HepG2 (cell line): Measurements from ENCODE around the gene MYLK3. TPM values are rescaled to one million over a fixed set of nuclear protein-coding genes. Genes with fewer than 3 reads are reported as not detected.

Experiments used
- AGO2 ChIP-seq: fragments of 200-400 bp; formaldehyde crosslinking; optimal IDR thresholded peaks from 2 replicates; pipeline ENCODE3; 2017; ENCODE audit warnings: mild to moderate bottlenecking, low read depth, low read length, moderate library complexity
- ARNTL ChIP-seq: sonication (generic); formaldehyde crosslinking; IDR thresholded peaks from 2 replicates; pipeline ENCODE4 v1.4.0; 2020; ENCODE audit warnings: mild to moderate bottlenecking, missing genetic modification reagents
- GZF1 ChIP-seq: sonication (generic); formaldehyde crosslinking; IDR thresholded peaks from 2 replicates; pipeline ENCODE4 v1.5.1; 2020; ENCODE audit warnings: mild to moderate bottlenecking, missing genetic modification reagents
- KAT2B ChIP-seq: fragments of 150-350 bp; IDR thresholded peaks from 2 replicates; pipeline ENCODE4 v1.6.1; 2014; ENCODE audit warnings: low read depth, low read length, borderline replicate concordance
- NFIB ChIP-seq: sonication (generic); formaldehyde crosslinking; IDR thresholded peaks from 2 replicates; pipeline ENCODE4 v1.9.0; 2021; ENCODE audit warnings: missing genetic modification reagents, mild to moderate bottlenecking, borderline replicate concordance
- NFYC ChIP-seq: IDR thresholded peaks from 2 replicates; pipeline ENCODE4 v1.6.1; 2016; ENCODE audit warnings: missing genetic modification reagents, missing compliant biosample characterization
- SNAI1 ChIP-seq: sonication (generic); formaldehyde crosslinking; IDR thresholded peaks from 2 replicates; pipeline ENCODE4 v1.5.0; 2020; ENCODE audit warnings: mild to moderate bottlenecking, missing genetic modification reagents, borderline replicate concordance
- SRY ChIP-seq: sonication (generic); formaldehyde crosslinking; IDR thresholded peaks from 2 replicates; pipeline ENCODE4 v1.8.0; 2022; ENCODE audit warnings: mild to moderate bottlenecking, missing genetic modification reagents
- SSRP1 ChIP-seq: IDR thresholded peaks from 2 replicates; pipeline ENCODE4 v1.6.1; 2016; ENCODE audit warnings: control low read depth
- TCF7L2 ChIP-seq: IDR thresholded peaks from 2 replicates; pipeline ENCODE4 v1.6.1; 2011; ENCODE audit warnings: mild to moderate bottlenecking, low read depth, low read length, moderate library complexity
- TOE1 ChIP-seq: sonication (generic); formaldehyde crosslinking; IDR thresholded peaks from 2 replicates; pipeline ENCODE4 v1.4.0; 2020; ENCODE audit warnings: mild to moderate bottlenecking, missing genetic modification reagents
- ZKSCAN5 ChIP-seq: sonication (generic); formaldehyde crosslinking; IDR thresholded peaks from 2 replicates; pipeline ENCODE4 v1.5.1; 2020; ENCODE audit warnings: mild to moderate bottlenecking, missing genetic modification reagents
- ZMYM2 ChIP-seq: sonication (generic); formaldehyde crosslinking; IDR thresholded peaks from 2 replicates; pipeline ENCODE4 v1.8.0; 2022; ENCODE audit warnings: mild to moderate bottlenecking, missing genetic modification reagents
- ZNF263 ChIP-seq: sonication (generic); formaldehyde crosslinking; IDR thresholded peaks from 2 replicates; pipeline ENCODE4 v1.4.0; 2020; ENCODE audit warnings: missing genetic modification reagents
- ZNF530 ChIP-seq: sonication (generic); formaldehyde crosslinking; IDR thresholded peaks from 2 replicates; pipeline ENCODE4 v1.5.0; 2020; ENCODE audit warnings: low read depth, mild to moderate bottlenecking, missing genetic modification reagents
- ZNF614 ChIP-seq: IDR thresholded peaks from 2 replicates; pipeline ENCODE4 v1.6.1; 2018; ENCODE audit warnings: missing biosample characterization, missing genetic modification reagents, inconsistent platforms, borderline replicate concordance
- polyA plus RNA-seq, 8 experiments: library from polyadenylated mRNA; depleted of rRNA in 3 of 8; stranded (reverse) in 7 of 8; unstranded in 1 of 8; fragments of >200 nt; fragmentation: Illumina TruSeq in 4 of 8; extraction: Trizol in 4 of 8; gene quantifications; 2 replicates each; pipeline versions ENCODE4 v1.2.1 to v1.2.3, GENCODE V29; 2011 to 2016; ENCODE audit warnings: low read depth in 4 of 8, missing spikeins in 1 of 8, mixed read lengths in 1 of 8; ENCODE audit not compliant: insufficient read depth in 1 of 8
- total RNA-seq, 5 experiments: library from RNA; depleted of rRNA; stranded (reverse); fragments of >200 nt; fragmentation: Illumina TruSeq; extraction: Trizol; gene quantifications; 2 replicates each; pipeline ENCODE4 v1.2.3, GENCODE V29; 2016; ENCODE audit warnings: low read depth in 1 of 5
- TF ChIP-seq, protein P1 (sequence below): IDR thresholded peaks from 2 replicates; pipeline ENCODE4 v1.6.1; 2016; ENCODE audit warnings: mild to moderate bottlenecking, missing biosample characterization, missing genetic modification reagents
- TF ChIP-seq, protein P2 (sequence below): sonication (generic); formaldehyde crosslinking; IDR thresholded peaks from 2 replicates; pipeline ENCODE4 v1.5.1; 2020; ENCODE audit warnings: mild to moderate bottlenecking, missing genetic modification reagents, borderline replicate concordance
- TF ChIP-seq, protein P3 (sequence below), 2 experiments: sonication (generic) in 1 of 2; formaldehyde crosslinking in 1 of 2; IDR thresholded peaks; 2 replicates each; pipeline versions ENCODE4 v1.5.1 to v1.6.1; 2011 to 2020; ENCODE audit warnings: borderline replicate concordance in 1 of 2, low read depth in 1 of 2, low read length in 1 of 2, mild to moderate bottlenecking in 1 of 2, missing genetic modification reagents in 1 of 2, moderate library complexity in 1 of 2

The MYLK3 gene
- total and polyA plus RNA-seq, 2 of the 13 experiments (the other 11 are each of a cell fraction or from before 2014, with no cell fraction given) = 0.04 to 0.18 TPM

DNA sequence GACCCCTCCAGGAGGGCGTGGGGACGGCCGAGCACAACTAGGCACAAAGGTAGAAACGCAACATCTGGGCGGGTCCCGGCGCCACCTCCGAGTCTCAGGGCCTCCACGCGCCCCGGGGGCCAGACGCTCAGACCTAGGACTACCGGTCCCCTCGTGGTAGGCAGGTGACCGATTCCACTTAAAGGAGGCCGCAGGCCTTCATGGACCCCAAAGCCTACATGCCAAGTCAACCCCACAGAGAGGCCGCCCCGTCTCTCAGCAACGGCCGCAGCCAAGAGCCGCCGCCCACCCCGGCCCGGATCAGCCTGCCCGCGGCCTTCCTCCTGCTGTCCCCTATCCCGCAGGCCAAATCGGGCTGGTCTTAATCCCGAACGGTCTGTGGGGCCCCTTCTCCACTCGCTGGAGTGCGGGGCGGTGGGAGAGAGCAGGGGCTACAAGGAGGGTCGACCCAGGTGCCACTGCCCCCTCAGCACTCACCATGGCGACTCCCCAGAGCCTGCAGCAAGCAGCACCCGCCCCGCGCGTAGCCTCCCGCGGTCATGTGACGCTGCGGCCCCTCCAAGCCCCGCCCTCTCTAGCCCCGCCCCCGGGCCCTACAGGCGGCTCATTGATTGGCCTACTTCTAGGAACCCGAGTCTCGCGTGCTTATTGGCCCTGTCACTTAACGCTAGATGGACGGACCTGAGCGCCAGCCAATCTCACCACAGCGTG, 59.3 kb downstream of the MYLK3 start, which contains the start of gene VPS35 (continued):
- TF ChIP-seq, protein P1, sequence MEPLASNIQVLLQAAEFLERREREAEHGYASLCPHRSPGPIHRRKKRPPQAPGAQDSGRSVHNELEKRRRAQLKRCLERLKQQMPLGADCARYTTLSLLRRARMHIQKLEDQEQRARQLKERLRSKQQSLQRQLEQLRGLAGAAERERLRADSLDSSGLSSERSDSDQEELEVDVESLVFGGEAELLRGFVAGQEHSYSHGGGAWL (CRISPR knock-in tag) = peak; percentile 66; the same call in 1 of the 2 replicates
- TF ChIP-seq ZMYM2 (CRISPR knock-in tag) (0 out of 2 replicates have a peak, but pooled peaks have one; percentile 44), SSRP1 (no peak; the same call in 1 of the 2 replicates), ZKSCAN5 (CRISPR knock-in tag) (0 out of 2 replicates have a peak, but pooled peaks have one; percentile 38), SRY (CRISPR knock-in tag) (peak; percentile 96; the same call in 1 of the 2 replicates), TOE1 (no peak), TCF7L2 (no peak), ZNF263 (CRISPR knock-in tag) (0 out of 2 replicates have a peak, but pooled peaks have one; percentile 39), ZNF530 (CRISPR knock-in tag) (no peak), ARNTL (CRISPR knock-in tag) (peak; percentile 18; the same call in 1 of the 2 replicates), AGO2 (peak; percentile 88), ZNF614 (CRISPR knock-in tag) (peak; percentile 9), SNAI1 (no peak), KAT2B (no peak), NFIB (CRISPR knock-in tag) (no peak), GZF1 (CRISPR knock-in tag) (peak; percentile 40), NFYC (no peak)
- TF ChIP-seq, protein P2, sequence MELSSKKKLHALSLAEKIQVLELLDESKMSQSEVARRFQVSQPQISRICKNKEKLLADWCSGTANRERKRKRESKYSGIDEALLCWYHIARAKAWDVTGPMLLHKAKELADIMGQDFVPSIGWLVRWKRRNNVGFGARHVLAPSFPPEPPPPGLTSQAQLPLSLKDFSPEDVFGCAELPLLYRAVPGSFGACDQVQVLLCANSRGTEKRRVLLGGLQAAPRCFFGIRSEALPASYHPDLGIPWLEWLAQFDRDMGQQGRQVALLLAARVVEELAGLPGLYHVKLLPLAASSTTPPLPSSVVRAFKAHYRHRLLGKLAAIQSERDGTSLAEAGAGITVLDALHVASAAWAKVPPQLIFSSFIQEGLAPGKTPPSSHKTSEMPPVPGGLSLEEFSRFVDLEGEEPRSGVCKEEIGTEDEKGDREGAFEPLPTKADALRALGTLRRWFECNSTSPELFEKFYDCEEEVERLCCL (CRISPR knock-in tag) = no peak; the same call in 1 of the 2 replicates
- TF ChIP-seq, protein P3, sequence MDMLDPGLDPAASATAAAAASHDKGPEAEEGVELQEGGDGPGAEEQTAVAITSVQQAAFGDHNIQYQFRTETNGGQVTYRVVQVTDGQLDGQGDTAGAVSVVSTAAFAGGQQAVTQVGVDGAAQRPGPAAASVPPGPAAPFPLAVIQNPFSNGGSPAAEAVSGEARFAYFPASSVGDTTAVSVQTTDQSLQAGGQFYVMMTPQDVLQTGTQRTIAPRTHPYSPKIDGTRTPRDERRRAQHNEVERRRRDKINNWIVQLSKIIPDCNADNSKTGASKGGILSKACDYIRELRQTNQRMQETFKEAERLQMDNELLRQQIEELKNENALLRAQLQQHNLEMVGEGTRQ (IDR thresholded peaks at IDR 0.05; ENCODE audit: low read depth, low read length) = peak; percentile 85
- TF ChIP-seq, protein P3 (CRISPR knock-in tag; IDR thresholded peaks at IDR 0.05; ENCODE audit: borderline replicate concordance) = peak; percentile 98
